Endothelial cell of umbilical vein (primary cell): ENCODE measurements around the gene LIN28A. TPM values are rescaled to one million over a fixed set of nuclear protein-coding genes. Genes with fewer than 3 reads are reported as not detected.

Experiments used
- BruUV-seq: library from RNA; stranded (reverse); fragments of 400-500 nt; replicated peaks from 2 replicates; lab custom pipeline; 2021; lab: Mats Ljungman, UMichigan
- CTCF ChIA-PET: fragments of 300-600, 350-600 bp; sonication (Branson Sonifier 250); formaldehyde crosslinking; loops from one replicate; lab custom pipeline; 2021; ENCODE audit warnings: antibody characterized with exemption, inconsistent platforms; lab: Charles Lee
- POLR2A ChIA-PET: fragments of 300-600, 350-600 bp; sonication (Branson Sonifier 250); formaldehyde crosslinking; loops from one replicate; lab custom pipeline; 2021; ENCODE audit warnings: antibody characterized with exemption, inconsistent platforms; lab: Charles Lee
- DNase-seq: peaks from one replicate; pipeline ENCODE4 v3.0.0-alpha.2; 2011; ENCODE audit warnings: low read depth, low spot score
- FAIRE-seq: peaks from 2 replicates; lab custom pipeline; 2011; peaks lifted over from hg19 to GRCh38; lab: Jason Lieb, UNC
- H2AFZ ChIP-seq: 2 replicates; pipeline ENCODE4 v1.6.0; 2012; ENCODE audit warnings: low read depth, low read length, control low read depth, inconsistent platforms
- H3K27ac ChIP-seq: 2 replicates; pipeline ENCODE4 v1.5.1; 2011; ENCODE audit warnings: low read depth, mild to moderate bottlenecking, control low read depth, low read length, moderate library complexity; ENCODE audit not compliant: insufficient read depth
- H3K27me3 ChIP-seq, 2 experiments: 2 replicates each; pipeline versions ENCODE4 v1.6.0 to v1.6.1; 2011; ENCODE audit warnings: low read length in 2 of 2, mixed read lengths in 1 of 2; ENCODE audit not compliant: control insufficient read depth in 2 of 2, insufficient read depth in 2 of 2
- H3K36me3 ChIP-seq, 2 experiments: 2 replicates in 1 of 2; 3 replicates in 1 of 2; pipeline ENCODE4 v1.5.1; 2011; ENCODE audit warnings: low read length in 2 of 2, mild to moderate bottlenecking in 1 of 2, moderate library complexity in 1 of 2; ENCODE audit not compliant: control insufficient read depth in 2 of 2, insufficient read depth in 2 of 2; ENCODE audit errors: extremely low read depth in 1 of 2
- H3K4me1 ChIP-seq: 3 replicates; pipeline ENCODE4 v1.5.1; 2011; ENCODE audit warnings: mild to moderate bottlenecking, low read length; ENCODE audit not compliant: control insufficient read depth, insufficient read depth; ENCODE audit errors: extremely low read depth
- H3K4me2 ChIP-seq: 2 replicates; pipeline ENCODE4 v1.6.1; 2011; ENCODE audit warnings: low read length, control low read depth, mixed read lengths; ENCODE audit not compliant: insufficient read depth
- H3K4me3 ChIP-seq, 3 experiments: fragments of 200-600 bp in 1 of 3; sonication (generic), shearing (Covaris generic) in 1 of 3; replicated peaks in 1 of 3; 2 replicates each; pipeline ENCODE4 v1.5.1; 2011 to 2016; ENCODE audit warnings: control low read depth in 3 of 3, low read length in 3 of 3, mild to moderate bottlenecking in 2 of 3, inconsistent platforms in 1 of 3, low read depth in 1 of 3, moderate library complexity in 1 of 3; ENCODE audit not compliant: insufficient read depth in 1 of 3
- H3K79me2 ChIP-seq: 2 replicates; pipeline ENCODE4 v1.6.0; 2012; ENCODE audit warnings: low read length, inconsistent platforms; ENCODE audit not compliant: control insufficient read depth, insufficient read depth
- H3K9ac ChIP-seq: replicated peaks from 2 replicates; pipeline ENCODE3; 2011; ENCODE audit warnings: low read length, control low read depth; ENCODE audit not compliant: insufficient read depth; ENCODE audit errors: extremely low read depth
- H3K9me1 ChIP-seq: replicated peaks from 3 replicates; pipeline ENCODE4 v1.6.0; 2011; ENCODE audit warnings: mild to moderate bottlenecking, low read length; ENCODE audit not compliant: control insufficient read depth, insufficient read depth; ENCODE audit errors: extremely low read depth
- H3K9me3 ChIP-seq: replicated peaks from 2 replicates; pipeline ENCODE4 v1.5.1; 2012; ENCODE audit warnings: low read length, inconsistent platforms; ENCODE audit not compliant: control insufficient read depth, insufficient read depth
- H4K20me1 ChIP-seq: replicated peaks from 2 replicates; pipeline ENCODE3; 2011; ENCODE audit warnings: mild to moderate bottlenecking, low read length; ENCODE audit not compliant: control insufficient read depth, insufficient read depth; ENCODE audit errors: extremely low read depth
- EZH2 ChIP-seq: IDR thresholded peaks from 2 replicates; pipeline ENCODE4 v1.6.1; 2012; ENCODE audit warnings: borderline replicate concordance, low read depth, mild to moderate bottlenecking, moderate library complexity, low read length, inconsistent platforms; ENCODE audit not compliant: severe bottlenecking
- FOS ChIP-seq: IDR thresholded peaks from 2 replicates; pipeline ENCODE4 v1.6.1; 2011; ENCODE audit warnings: mild to moderate bottlenecking, low read length, moderate library complexity, borderline replicate concordance; ENCODE audit not compliant: insufficient read depth
- GATA2 ChIP-seq: IDR thresholded peaks from 2 replicates; pipeline ENCODE4 v1.7.0; 2011; ENCODE audit warnings: low read depth, mild to moderate bottlenecking, moderate library complexity, mixed read lengths, low read length; ENCODE audit not compliant: insufficient read length, insufficient read depth
- JUN ChIP-seq: IDR thresholded peaks from 2 replicates; pipeline ENCODE4 v1.6.1; 2011; ENCODE audit warnings: borderline replicate concordance, low read depth; ENCODE audit not compliant: insufficient read length, insufficient read depth
- MYC ChIP-seq: IDR thresholded peaks from one replicate; pipeline ENCODE4 v1.6.1; 2011; ENCODE audit warnings: mild to moderate bottlenecking, low read depth, low read length
- dilution Hi-C: fragments of 300-500 bp; cut with MboI; formaldehyde crosslinking; loops from one replicate; pipeline ENCODE4 v1.15.0; 2019; ENCODE audit warnings: low sequenced_read_pairs; ENCODE audit not compliant: extremely low pct_ligation_motif_present
- intact Hi-C: fragments of 100-400 bp; cut with micrococcal nuclease; formaldehyde crosslinking; loops from one replicate; pipeline ENCODE4 v1.10.0; 2022
- polyA plus RNA-seq, 4 experiments: library from polyadenylated mRNA; depleted of rRNA in 3 of 4; stranded (reverse) in 3 of 4; unstranded in 1 of 4; fragments of >200 nt; gene quantifications; 2 replicates each; pipeline versions ENCODE4 v1.2.1 to v1.2.3, GENCODE V29; 2011 to 2012; ENCODE audit warnings: missing spikeins in 1 of 4
- total RNA-seq: library from RNA; stranded (reverse); gene quantifications from 2 replicates; pipeline ENCODE4 v1.2.3, GENCODE V29; 2021
- TF ChIP-seq, protein P1 (sequence below): IDR thresholded peaks from 2 replicates; pipeline ENCODE4 v1.6.1; 2011; ENCODE audit not compliant: insufficient read depth, insufficient read length
- TF ChIP-seq, protein P2 (sequence below), 2 donors: IDR thresholded peaks; 1 replicate in 1 of 2; 2 replicates in 1 of 2; pipeline ENCODE4 v1.5.1; 2011; ENCODE audit warnings: low read length in 2 of 2, mild to moderate bottlenecking in 2 of 2, moderate library complexity in 2 of 2, control low read depth in 1 of 2, inconsistent platforms in 1 of 2, low read depth in 1 of 2; ENCODE audit not compliant: insufficient read depth in 1 of 2; ENCODE audit errors: extremely low read depth in 1 of 2

Gene LIN28A
- total and polyA plus RNA-seq, 2 donors (not counting 3 experiments of a cell fraction or from before 2014, with no cell fraction given): 0.11 TPM; not detected in 1

- peaks cover 0 to 3% of the 10 kb centered on the region in 2 experiments for H3K27me3 ChIP-seq
- peaks cover 4% of the 10 kb centered on the region for H3K4me1 ChIP-seq
- H4K20me1 ChIP-seq: no peaks in the 10 kb centered on the region
- no peak overlapping the region for H3K9ac ChIP-seq
- no TSS peak for BruUV-seq
- dilution Hi-C loops: no loop called here
- ChIA-PET CTCF (interaction anchor here (0.7 to 1.7 kb wide), 11 partner anchors 14 to 342 kb away, joined by 3 to 12 read pairs (median 5); partner anchors contain the start of genes CEP85 and ZNF593), POLR2A (no interaction called here)
- no peaks in the 10 kb centered on the region for H3K9me1 ChIP-seq
- no peak for FAIRE-seq
- H3K4me2 ChIP-seq: no peak overlapping the region
- peak; percentile 53 for DNase-seq
- no peak overlapping the region for H2AFZ ChIP-seq
- TF ChIP-seq, protein P1, sequence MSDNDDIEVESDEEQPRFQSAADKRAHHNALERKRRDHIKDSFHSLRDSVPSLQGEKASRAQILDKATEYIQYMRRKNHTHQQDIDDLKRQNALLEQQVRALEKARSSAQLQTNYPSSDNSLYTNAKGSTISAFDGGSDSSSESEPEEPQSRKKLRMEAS: no peak
- TF ChIP-seq JUN (peak; percentile 25), FOS (peak; percentile 58)
- no peaks in the 10 kb centered on the region for H3K36me3 ChIP-seq
- intact Hi-C loops: no loop called here
- H3K27ac ChIP-seq: no peak overlapping the region
- no peak overlapping the region for H3K4me3 ChIP-seq
- H3K9me3 ChIP-seq: no peaks in the 10 kb centered on the region
- no peaks in the 10 kb centered on the region for H3K79me2 ChIP-seq
Observed at GRCh38 chr1:26378088-26378878, 32.3 kb upstream of the LIN28A start.

- no peaks in the 10 kb centered on the region for H4K20me1 ChIP-seq
- no TSS peak for BruUV-seq
- DNase-seq: no peak
- intact Hi-C loops: no loop called here
- no peak overlapping the region for H3K27ac ChIP-seq
- H3K27me3 ChIP-seq: peaks cover 0 to 2% of the 10 kb centered on the region in 2 experiments
- ChIA-PET CTCF (interaction anchor here (1.4 to 1.7 kb wide), 5 partner anchors 13 to 234 kb away, joined by 5 to 8 read pairs (median 6); no protein-coding TSS in a partner anchor), POLR2A (no interaction called here)
- no peaks in the 10 kb centered on the region for H3K9me3 ChIP-seq
- peaks cover 4% of the 10 kb centered on the region for H3K4me1 ChIP-seq
- no peaks in the 10 kb centered on the region for H3K36me3 ChIP-seq
- no peak overlapping the region for H3K9ac ChIP-seq
- no peak for FAIRE-seq
- H3K4me3 ChIP-seq: no peak overlapping the region
- H2AFZ ChIP-seq: no peak overlapping the region
- TF ChIP-seq MYC (no peak), JUN (no peak), EZH2 (no peak), GATA2 (no peak), FOS (no peak)
- TF ChIP-seq, protein P1: no peak
- TF ChIP-seq, protein P2, sequence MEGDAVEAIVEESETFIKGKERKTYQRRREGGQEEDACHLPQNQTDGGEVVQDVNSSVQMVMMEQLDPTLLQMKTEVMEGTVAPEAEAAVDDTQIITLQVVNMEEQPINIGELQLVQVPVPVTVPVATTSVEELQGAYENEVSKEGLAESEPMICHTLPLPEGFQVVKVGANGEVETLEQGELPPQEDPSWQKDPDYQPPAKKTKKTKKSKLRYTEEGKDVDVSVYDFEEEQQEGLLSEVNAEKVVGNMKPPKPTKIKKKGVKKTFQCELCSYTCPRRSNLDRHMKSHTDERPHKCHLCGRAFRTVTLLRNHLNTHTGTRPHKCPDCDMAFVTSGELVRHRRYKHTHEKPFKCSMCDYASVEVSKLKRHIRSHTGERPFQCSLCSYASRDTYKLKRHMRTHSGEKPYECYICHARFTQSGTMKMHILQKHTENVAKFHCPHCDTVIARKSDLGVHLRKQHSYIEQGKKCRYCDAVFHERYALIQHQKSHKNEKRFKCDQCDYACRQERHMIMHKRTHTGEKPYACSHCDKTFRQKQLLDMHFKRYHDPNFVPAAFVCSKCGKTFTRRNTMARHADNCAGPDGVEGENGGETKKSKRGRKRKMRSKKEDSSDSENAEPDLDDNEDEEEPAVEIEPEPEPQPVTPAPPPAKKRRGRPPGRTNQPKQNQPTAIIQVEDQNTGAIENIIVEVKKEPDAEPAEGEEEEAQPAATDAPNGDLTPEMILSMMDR (IDR thresholded peaks at IDR 0.05; ENCODE audit: extremely low read depth in 1 of 2, insufficient read depth in 1 of 2, low read depth in 1 of 2, low read length in 2 of 2): no peak
- no peaks in the 10 kb centered on the region for H3K79me2 ChIP-seq
- H3K9me1 ChIP-seq: no peaks in the 10 kb centered on the region
- dilution Hi-C loops: no loop called here
- no peak overlapping the region for H3K4me2 ChIP-seq
Observed at GRCh38 chr1:26378879-26379251, 31.8 kb upstream of the LIN28A start.
